Measurements from ENCODE around the gene STK38L.
"Not testable (repeated sequence)": the region's sequence is repeated elsewhere in the genome, so short reads cannot be mapped to it uniquely, and the experiment has no call there.

STK38L gene

DNA sequence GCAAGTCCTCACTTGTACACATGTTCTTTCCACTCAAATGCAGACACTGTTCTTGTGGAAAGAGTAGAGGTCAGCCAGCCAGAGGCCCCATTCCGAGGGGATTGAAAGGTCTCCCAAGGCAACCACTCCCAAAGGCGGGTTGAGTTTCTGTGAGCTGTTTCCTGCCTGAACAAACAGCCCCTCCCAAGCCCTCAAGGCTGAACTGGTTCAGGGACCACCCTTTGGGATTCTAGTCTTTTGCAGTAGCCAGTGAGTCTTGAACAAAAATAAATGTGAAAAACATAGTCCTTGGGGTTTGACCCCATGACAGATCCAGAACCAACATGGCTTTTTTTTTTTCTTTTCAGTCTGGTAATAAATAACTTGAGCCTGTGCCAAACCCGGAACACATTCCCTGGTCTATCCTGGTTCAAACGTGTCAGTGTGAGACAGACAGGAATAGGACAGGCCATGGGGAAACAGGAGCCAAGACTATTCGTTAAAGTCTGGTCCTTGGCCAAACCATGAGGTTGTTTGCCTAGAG, 17.6 kb upstream of the STK38L start:
- DNase-seq (ENCODE audit: low read depth) = no peak

DNA sequence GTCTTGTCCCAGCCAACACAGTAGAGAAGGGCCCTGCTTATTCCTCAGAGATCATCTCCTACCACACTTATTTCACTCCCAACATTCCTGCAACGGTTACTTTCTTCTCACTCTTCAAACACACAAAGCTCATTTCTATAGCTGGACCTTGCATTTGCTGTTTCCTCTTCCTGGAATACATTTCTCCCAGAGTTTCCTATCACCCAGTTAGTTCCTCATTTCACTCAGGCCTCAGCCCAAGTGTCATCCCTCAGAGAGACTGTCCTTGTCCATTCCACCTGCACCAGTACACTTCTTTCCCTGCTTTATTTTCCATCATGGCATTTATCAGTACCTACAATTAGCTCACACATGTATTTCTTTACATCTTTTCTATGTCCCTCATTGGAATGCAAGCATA, 14.7 kb upstream of the STK38L start:
- no peak for DNase-seq (ENCODE audit: low read depth)

DNA sequence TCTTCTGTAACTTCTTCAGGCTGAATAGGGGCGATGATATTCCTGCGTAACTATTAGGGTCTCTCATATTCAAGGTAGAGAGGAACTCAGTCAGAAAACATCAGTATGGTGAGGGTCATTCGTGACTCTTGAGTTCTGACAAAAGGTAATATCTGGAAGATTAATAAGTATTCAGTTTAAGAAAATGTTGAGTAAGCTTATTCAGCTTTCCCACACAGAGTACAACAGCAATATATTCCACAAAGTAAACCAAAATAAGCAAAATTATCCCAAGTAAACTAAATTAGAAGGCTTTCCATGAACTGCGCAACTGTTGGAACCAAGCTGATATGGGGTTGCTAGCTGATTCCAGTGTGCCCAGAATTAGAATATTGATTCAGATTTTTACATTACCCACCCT, 12.7 kb upstream of the STK38L start:
- DNase-seq (ENCODE audit: low read depth) = not testable (repeated sequence)

DNA sequence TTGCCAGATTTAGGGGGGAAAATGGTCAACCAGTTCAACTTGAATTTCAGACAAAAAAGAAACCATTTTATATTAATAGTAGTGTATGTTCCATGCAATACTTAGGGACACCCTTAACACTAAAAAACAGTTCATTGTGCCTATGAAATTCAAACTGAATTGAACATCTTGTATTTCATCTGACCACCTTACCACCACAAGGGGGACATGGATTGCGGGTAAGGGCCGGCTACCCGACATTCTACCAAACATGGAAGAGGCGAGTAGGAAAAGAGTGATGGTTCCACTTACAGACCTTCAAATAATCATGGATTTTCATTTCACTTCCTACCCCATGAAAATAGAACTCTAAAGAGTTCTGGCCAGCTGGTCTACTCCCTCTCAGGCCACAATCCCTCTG, 10.3 kb upstream of the STK38L start:
- DNase-seq (ENCODE audit: low read depth) = no peak

DNA sequence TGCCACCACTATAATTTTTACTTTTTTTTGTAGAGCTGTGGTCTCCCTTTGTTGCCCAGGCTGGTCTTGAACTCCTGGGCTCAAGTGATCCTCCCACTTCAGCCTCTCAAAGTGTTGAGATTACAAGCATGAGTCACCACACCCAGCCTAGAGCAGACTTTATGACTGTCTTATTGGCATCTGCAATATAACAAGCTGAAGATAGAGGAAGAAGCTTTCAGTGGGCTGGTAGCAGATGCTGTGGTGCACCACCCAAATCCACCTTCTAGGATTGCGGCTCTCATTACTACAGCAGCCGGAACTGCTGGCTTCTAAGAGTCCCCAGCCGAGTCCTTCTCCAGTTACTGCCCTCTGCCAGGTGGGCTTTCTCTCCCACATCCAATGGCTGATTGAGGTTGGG, 7.6 kb upstream of the STK38L start:
- DNase-seq (ENCODE audit: low read depth) = no peak

DNA sequence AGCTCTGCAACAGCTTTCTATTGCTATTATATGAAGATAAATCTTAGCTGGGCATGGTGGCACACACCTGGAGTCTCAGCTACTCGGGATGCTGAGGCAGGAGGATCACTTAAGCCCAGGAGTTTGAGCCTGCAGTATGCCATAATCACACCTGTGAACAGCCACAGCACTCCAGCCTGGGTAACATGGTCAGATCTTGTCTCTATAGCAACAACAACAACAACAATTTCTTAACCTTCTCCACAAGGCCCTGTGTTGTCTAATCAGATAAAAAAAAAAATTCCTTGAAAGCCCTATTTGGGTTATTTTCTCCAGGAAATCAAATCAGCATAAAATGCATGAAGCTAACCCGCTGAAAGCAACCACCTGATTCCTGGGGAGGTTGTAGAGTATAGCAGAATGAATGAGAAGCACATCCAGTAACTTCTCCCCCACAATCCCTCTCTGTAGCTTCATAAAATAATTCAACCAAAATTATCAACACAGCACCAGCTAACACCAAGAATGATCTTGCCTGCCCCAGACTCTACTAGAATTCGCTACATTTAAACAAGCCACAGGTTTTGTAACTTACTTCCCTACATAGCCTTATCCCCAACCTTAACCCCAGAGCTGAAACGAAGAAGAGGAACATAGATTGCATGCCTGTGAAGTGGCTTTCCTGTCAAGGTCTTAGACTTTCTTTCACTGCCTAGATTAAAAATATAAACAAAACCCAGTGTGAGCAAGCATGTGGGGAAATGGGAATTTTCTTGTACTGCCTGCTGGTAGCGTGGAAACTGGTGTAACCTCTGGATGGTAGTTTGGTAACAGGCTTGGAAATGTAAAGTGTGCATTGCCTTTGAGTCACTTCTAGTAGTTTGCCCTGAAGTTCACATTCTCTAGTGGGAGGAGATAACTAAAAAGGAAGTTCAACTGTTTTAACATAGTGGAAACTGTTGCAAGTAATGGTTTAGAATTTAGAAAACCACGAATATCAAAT, 6.0 kb upstream of the STK38L start:
- no peak for DNase-seq (ENCODE audit: low read depth)

DNA sequence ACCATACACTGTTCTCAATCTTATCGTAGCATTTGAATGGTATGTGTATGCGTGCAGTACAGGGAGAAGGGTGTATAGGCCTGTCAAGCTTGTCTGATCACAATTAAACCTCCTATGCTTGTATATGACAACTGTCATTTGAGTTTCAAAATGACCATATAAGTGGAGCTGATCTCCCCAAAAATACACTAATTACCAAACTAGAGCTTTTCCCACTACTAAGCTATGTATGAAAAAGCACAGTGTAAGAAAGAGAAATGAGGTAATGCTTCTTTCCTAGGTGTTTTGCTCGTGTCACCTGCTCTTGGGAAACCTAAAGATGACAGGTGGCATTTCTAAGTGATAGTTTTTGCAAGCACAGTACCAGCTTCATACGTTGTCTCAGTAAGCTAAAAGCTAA, 1.1 kb upstream of the STK38L start:
- DNase-seq (ENCODE audit: low read depth) = no peak

DNA sequence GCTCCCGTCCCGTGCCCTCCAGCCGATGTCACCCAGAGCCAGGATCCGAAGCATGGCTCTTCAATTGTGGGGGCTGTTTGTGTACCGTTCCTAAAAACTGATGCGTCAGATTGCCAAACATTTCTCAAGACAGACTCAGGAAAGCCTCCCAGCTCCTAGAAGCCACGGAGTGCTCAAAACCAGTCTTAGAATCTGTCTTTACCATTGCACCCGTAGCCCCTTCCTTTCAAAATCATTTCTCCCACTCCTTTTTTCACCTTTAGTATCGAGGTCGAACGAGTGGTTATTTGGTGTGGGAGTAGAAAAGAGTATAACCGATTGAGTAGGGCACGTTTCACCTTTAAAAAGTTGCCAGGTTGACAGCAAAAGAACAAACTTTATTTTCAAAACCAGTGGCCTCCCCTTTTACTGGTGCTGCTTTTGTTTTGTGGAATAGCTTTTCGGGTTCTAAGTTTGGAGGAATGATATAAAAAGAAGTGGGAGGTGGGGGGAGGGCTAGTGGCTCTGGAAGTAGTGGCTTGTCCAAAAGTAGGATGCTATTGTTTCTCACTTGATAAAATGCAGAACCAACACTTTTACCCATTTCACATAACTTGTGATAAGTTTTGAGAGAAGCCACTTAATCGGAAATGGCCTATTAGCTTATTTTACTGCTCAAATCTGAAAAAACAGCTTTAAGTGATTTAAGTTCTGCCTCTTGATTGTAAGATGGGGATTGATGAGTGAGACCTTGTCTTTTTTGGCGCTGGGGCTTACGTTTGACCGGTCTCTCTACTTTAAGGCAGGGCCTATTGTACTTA, 803 bp downstream of the STK38L start:
- DNase-seq (ENCODE audit: low read depth) = no peak

DNA sequence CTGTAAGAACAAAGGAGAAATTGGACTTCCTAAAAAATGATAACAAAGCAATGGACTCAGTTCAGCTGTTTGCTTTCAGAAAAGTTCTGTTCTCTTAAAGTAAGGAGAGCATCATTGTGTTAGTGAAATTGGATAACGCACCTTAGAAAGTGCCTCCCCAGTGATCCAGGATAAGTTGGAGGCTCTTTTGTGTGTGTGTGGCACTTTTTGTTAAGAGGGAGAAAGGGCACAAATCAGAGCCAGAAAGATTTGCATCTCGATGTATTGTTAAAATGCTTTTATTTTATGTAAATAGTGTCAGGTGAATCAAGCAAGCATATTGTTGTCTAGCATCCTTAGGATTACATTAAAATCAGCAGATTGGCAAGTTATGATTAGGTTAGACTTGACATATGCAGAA, 2.1 kb downstream of the STK38L start:
- no peak for DNase-seq (ENCODE audit: low read depth)

DNA sequence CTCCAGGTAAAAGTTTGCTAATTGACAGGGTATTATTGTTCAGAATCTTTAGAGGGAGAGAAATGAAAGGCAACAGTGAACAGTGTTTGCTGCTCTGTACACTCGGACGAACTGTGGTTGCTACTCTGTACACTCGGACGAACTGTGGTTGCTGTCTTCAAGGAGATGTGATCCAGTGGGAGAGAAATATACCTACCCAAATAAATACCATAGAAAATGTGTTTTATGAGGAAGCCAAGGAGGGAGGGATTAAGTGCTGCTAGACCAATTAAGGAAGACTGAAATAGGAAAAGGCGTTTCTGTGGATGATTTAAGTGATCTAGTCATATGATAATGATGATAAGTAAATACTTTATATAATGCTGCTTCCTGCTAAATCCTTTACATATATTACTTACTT, 2.7 kb downstream of the STK38L start:
- no peak for DNase-seq (ENCODE audit: low read depth)

DNA sequence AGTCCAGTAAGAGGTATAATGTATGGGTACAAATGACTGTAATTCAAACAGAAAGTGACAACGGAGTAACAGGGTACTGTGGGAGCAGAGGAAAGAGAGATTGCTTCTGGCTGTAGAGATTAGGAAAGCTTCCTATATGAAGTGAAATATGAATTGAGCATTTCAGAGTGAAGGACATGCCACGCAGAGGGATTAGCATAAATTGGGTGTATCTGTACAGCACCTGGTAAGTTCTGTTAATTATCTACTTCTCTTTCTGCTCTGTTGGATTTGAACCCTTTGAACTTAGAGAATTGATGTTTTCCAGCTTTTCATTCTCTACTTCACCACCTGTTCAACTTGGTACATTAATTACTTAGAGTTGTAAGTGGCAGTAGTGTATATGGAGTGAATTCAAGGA, 8.8 kb downstream of the STK38L start:
- DNase-seq (ENCODE audit: low read depth) = no peak

DNA sequence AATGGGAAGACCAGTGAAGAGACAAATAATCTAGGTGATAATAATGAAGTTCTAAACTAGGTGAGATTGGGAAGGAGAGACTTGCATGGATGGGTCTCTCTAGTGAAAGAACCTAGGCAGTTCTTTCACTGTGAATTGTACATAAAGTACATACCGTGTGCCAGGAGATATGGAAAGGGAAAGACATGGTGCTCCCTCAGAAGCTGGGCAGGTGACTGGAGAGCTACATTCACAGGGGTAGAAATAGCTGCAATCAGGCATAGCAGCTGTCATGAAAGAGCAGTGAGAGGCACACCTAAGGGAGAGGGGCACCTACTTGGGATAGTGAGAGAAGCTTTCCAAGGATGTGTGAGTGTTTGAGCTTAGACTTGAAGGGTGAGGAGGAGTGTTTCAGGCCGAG, 9.3 kb downstream of the STK38L start:
- no peak for DNase-seq (ENCODE audit: low read depth)

DNA sequence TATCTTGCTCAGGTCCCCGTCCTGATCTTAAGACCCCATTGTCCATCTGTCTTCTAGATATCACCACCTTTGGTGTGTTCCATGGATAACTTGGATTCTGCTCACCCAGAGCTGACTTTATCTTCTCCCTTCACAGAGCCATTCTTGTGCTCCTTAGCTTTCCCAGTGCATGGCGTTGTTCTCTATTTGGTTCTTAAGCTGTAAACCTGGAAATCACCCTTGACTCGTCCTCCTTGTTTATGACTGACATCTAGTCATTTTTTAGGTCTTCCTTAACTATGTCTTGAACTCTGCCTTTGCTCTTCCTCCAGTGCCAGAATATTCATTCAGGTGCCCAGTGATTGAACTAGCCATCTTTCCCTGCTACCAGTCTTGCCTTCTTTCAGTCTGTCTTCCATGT, 11.7 kb downstream of the STK38L start:
- DNase-seq (ENCODE audit: low read depth) = no peak

DNA sequence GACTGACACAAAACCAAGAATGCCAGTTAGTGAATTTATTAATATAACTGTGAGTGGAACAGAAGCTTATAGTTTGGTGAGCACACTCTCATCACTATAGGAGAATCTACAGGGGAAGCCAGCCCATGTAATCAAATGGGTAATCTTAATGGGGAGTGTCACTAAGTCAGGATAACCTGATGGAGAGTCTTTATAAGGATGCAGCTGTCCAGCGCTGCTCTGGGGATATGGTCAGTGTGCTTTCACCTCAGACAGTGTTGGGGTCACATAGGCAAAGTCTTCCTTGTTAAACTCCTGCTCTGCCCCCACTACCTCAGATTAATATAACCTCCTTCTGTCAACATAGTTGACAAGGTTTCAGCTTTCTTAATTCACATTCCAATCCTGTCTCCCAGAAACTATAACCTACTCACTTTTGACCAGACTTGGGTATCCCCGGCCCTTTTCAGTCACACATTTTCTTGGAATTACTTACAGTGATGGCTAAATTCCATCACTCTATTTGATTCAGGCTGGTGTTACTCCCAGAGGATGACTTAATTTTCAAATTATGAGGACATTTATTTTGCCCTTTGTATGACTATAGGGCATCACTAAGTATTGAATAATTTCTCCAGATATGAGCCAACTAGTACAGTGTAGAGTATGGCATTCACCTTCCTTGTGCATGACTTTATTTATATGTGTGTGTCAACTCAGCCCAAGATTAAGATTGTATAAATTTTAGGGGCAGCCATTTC, 13.2 kb downstream of the STK38L start:
- DNase-seq (ENCODE audit: low read depth) = no peak

DNA sequence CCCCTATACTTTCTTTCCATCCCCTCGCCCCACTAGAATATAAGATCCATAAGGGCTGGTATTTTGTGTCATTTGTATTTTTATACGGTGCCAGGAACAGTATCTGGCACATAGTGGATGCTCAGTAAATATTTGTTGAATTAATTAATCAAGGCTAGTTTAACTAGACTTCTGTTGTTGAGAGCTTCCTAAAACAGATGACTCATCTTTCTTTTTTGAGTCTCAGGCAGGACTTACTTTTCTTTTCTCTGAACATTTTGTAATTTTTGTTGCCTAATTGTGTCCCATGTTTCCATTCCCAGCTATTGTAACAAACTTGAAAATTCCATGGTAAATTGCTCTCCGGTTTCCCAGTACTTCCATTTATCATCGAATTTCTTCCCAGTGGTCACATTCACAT, 16.7 kb downstream of the STK38L start:
- DNase-seq (ENCODE audit: low read depth) = no peak

DNA sequence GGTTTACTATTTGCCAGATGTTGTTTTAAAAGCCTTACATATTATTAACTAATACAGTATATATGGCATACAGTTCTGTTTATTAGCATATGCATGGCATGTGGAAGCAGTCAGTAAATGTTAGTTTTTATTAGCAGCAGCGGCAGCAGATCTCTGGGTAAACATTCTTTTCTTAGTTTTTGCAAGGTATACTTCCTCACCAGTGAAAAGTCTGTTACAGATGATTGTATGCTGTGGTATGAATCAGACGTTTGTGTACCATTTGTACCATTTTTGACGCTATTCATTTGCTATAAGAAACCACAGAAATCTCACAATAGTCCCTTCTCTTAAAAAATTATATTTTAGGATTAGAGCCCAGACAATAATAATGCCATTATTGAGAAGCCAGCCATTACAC, 17.8 kb downstream of the STK38L start:
- DNase-seq (ENCODE audit: low read depth) = no peak

DNA sequence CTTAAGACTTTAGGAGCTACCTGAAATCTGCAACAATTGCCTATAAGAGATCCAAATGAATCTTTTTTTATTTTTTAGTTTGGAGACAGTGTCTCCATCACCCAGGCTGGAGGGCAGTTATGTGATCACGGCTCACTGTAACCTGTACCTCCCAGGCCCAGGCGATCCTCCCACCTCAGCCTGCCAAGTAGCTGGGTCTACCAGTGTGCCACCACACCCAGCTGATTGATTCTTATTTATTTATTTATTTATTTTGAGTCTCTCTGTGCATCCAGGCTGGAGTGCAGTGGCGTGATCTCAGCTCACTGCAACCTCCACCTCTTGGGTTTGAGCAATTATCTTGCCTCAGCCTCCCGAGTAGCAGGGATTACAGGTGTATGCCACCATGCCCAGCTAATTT, 26.1 kb downstream of the STK38L start:
- DNase-seq (ENCODE audit: low read depth) = no peak

DNA sequence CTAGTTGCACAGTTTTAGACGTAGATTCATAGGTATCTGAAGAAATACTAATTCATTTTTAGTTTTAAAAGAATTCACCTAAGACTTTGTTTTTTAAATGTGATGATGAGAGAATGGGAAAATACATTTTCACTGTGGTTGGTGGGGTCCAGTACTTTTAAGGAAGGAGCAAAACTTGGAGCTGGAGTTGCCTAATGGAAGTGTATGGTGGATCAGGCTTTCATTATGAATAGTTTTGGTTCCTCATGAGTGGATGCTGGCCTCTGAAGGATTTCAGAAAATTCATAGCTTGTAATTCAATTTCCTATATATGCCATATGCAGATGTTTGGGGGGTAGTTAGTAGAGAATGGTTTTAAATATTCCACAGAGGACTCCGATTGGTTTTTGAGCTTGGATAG, 27.1 kb downstream of the STK38L start:
- DNase-seq (ENCODE audit: low read depth) = no peak

DNA sequence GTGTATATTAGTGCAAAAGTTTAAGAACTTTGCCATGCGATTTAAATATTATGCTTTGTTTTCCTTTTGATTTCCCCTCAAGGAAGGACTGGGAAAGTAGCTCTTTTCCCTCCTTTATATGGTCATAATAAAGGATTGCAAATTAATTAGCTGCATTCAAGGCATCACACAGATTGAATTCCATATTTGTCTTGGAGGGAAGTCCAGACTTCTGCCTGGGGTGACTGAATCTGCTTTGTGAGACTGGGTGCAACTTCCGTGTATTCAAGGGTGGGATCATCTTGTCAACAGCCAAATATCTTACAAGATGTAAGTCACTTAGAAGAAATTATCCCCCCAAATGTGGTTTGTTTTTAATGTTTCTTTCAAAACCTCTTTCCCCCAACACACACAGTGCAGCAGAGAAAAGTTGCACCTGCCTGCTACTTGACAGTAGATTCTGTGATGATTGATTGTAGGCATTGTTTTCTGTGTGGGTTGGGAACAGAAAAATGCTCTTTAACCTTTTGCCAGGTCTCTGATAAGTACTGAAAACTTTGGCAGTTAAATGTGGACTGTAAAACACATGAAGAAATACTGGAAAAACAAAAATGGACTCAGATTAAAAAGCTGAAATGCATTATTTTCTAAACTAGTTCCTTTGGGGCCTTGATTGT, 28.4 kb downstream of the STK38L start:
- DNase-seq (ENCODE audit: low read depth) = no peak

DNA sequence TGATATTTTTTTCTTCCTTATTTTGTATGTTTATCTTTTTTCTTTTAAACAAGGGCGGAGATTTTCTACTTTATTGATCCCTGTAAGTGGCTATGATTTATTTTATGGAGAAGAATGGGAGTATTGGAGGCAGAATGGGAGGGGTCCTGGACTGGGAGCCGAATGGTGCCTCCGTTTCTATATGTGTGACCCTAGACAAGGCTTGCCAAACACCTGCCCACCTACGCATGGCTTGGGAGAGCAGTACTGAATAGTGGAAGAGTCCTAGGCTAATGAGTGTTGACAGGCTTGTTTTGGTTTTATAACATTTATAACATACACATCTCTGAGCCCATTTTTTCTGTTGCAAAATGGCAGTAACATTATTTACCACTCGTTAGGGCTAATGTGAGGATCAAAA, 29.0 kb downstream of the STK38L start:
- no peak for DNase-seq (ENCODE audit: low read depth)

DNA sequence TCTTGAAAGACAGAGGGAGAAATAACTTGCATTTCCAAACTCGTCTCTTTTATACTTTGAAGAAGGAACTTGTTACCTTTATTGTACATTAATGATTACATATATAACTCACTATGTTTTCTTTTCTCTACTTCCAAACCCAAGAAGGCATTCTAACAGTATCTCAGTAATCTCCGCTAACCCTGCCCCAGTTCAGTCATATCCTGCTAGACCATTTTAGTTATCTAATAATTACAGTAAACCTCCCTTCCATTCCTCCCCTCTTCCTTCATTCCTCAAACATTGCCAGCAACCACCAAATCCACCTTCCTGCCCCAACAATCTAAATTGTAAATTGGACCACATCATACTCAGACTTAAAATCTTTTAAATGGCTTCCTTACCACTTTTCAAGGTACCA, 30.6 kb downstream of the STK38L start:
- no peak for DNase-seq (ENCODE audit: low read depth)

DNA sequence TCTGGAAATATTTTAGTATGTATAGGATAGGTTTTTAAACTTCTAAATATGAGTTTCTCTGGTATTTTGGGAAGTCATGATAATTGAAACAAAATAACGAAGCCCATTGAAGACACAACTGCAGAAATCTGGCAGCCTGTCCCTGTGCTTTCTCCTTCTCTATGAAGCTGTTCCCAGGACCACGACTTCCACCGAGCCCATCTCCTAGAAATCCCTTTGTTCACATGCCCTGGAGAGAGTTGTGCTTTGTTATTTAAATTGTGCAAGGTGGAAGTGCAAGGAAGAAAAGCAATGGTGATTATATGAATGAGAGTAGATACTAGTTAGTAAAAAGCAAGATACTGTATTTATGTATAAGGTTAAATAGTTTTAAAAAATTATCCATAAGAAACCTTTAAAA, 32.2 kb downstream of the STK38L start:
- DNase-seq (ENCODE audit: low read depth) = no peak
